ENCODE measurements around the gene BCR. TPM values are rescaled to one million over a fixed set of nuclear protein-coding genes. Genes with fewer than 3 reads are reported as not detected.

The BCR gene
- total RNA-seq, 1 experiment from 2014 or later, result 77.0 TPM

- Histone ChIP-seq H3K27ac (ENCODE audit: insufficient read length, low read depth, low read length) (no peak overlapping the region), H2BK20ac (ENCODE audit: low read depth, low read length, poor library complexity, severe bottlenecking) (no peak overlapping the region), H4K8ac (replicated peaks; ENCODE audit: insufficient read length, low read depth, low read length) (no peak overlapping the region), H2AFZ (ENCODE audit: low read length) (no peak overlapping the region), H3K14ac (ENCODE audit: insufficient read depth, low read length) (peak overlapping the region; percentile 79), H3K18ac (ENCODE audit: insufficient read length, low read depth, low read length) (peak overlapping the region; percentile 28), H3K4me2 (ENCODE audit: insufficient read depth, insufficient read length, low read length) (peak overlapping the region; percentile 90), H2BK120ac (ENCODE audit: low read depth, low read length, poor library complexity, severe bottlenecking) (no peak overlapping the region), H2BK12ac (ENCODE audit: insufficient read length, low read depth, low read length) (no peak overlapping the region), H4K5ac (ENCODE audit: insufficient read length, low read depth, low read length) (no peak overlapping the region), H2BK15ac (ENCODE audit: low read depth, low read length) (no peak overlapping the region), H2BK5ac (ENCODE audit: insufficient read length, low read length) (no peak overlapping the region), H2AK5ac (ENCODE audit: insufficient read length, low read length) (no peak overlapping the region), H3K27me3 (ENCODE audit: insufficient read depth, low read length) (no peaks in the 10 kb centered on the region; the same call in 1 of the 2 replicates), H3K23ac (ENCODE audit: insufficient read length, low read depth, low read length) (no peak overlapping the region), H3K9ac (ENCODE audit: extremely low read depth, insufficient read length, low read length) (peak overlapping the region; percentile 17), H3K79me2 (ENCODE audit: insufficient read depth, low read length) (peaks cover 44% of the 10 kb centered on the region; the same call in 1 of the 2 replicates), H3K56ac (ENCODE audit: insufficient read length, low read depth, low read length) (no peak overlapping the region), H4K20me1 (ENCODE audit: control insufficient read depth, insufficient read depth, insufficient read length) (peaks cover 6% of the 10 kb centered on the region), H3K4ac (ENCODE audit: low read depth, low read length) (no peak overlapping the region), H3K23me2 (ENCODE audit: insufficient read length, low read depth, low read length, poor library complexity, severe bottlenecking) (peaks cover 21% of the 10 kb centered on the region), H3K4me1 (ENCODE audit: insufficient read depth, low read length) (peaks cover 4% of the 10 kb centered on the region; the same call in 1 of the 2 replicates), H4K91ac (ENCODE audit: insufficient read length, low read depth, low read length) (no peak overlapping the region), H3K9me3 (ENCODE audit: control insufficient read depth, low read depth, low read length) (peaks cover 6% of the 10 kb centered on the region), H3T11ph (ENCODE audit: low read length) (no peak overlapping the region), H3K79me1 (ENCODE audit: insufficient read depth, low read depth, low read length, poor library complexity, severe bottlenecking) (peaks cover 2% of the 10 kb centered on the region)
- peaks cover 5 to 6% of the 10 kb centered on the region in 2 experiments for H3K9me3 Mint-ChIP-seq
- H3K4me1 Mint-ChIP-seq, result peaks cover 50 to 63% of the 10 kb centered on the region in 2 experiments
- no peak for DNase-seq
- H3K27ac Mint-ChIP-seq, result peak overlapping the region in 2 of 3 experiments; percentile 73 to 89; a peak in 2 of 7 replicates
- peak overlapping the region; percentile 73 to 86 for H3K4me3 Mint-ChIP-seq
- peaks cover 25 to 38% (median 31%) of the 10 kb centered on the region in 3 experiments for H3K36me3 Mint-ChIP-seq (ENCODE audit: insufficient read depth in 1 of 3, low read depth in 3 of 3)
- H3K27me3 Mint-ChIP-seq (ENCODE audit: low read depth), result peaks cover 15% of the 10 kb centered on the region
- no CpG with 5 or more reads among the region's 43 CpGs for WGBS (ENCODE audit: extremely low coverage, insufficient read length, low lambda C conversion rate)
- TF ChIP-seq, protein P1, sequence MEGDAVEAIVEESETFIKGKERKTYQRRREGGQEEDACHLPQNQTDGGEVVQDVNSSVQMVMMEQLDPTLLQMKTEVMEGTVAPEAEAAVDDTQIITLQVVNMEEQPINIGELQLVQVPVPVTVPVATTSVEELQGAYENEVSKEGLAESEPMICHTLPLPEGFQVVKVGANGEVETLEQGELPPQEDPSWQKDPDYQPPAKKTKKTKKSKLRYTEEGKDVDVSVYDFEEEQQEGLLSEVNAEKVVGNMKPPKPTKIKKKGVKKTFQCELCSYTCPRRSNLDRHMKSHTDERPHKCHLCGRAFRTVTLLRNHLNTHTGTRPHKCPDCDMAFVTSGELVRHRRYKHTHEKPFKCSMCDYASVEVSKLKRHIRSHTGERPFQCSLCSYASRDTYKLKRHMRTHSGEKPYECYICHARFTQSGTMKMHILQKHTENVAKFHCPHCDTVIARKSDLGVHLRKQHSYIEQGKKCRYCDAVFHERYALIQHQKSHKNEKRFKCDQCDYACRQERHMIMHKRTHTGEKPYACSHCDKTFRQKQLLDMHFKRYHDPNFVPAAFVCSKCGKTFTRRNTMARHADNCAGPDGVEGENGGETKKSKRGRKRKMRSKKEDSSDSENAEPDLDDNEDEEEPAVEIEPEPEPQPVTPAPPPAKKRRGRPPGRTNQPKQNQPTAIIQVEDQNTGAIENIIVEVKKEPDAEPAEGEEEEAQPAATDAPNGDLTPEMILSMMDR (conservative IDR thresholded peaks at IDR 0.05), result no peak
Observed at GRCh38 chr22:23181721-23182308, 1.5 kb downstream of the BCR start.
